Measurements from ENCODE around the gene EVC.

Gene EVC

GRCh38 chr4:5798946-5799345 is 87.9 kb downstream of the EVC start:
- H3K4me3 ChIP-seq (ENCODE audit: low read depth, low read length): no peak overlapping the region
- TF ChIP-seq, protein P1, sequence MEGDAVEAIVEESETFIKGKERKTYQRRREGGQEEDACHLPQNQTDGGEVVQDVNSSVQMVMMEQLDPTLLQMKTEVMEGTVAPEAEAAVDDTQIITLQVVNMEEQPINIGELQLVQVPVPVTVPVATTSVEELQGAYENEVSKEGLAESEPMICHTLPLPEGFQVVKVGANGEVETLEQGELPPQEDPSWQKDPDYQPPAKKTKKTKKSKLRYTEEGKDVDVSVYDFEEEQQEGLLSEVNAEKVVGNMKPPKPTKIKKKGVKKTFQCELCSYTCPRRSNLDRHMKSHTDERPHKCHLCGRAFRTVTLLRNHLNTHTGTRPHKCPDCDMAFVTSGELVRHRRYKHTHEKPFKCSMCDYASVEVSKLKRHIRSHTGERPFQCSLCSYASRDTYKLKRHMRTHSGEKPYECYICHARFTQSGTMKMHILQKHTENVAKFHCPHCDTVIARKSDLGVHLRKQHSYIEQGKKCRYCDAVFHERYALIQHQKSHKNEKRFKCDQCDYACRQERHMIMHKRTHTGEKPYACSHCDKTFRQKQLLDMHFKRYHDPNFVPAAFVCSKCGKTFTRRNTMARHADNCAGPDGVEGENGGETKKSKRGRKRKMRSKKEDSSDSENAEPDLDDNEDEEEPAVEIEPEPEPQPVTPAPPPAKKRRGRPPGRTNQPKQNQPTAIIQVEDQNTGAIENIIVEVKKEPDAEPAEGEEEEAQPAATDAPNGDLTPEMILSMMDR (IDR thresholded peaks at IDR 0.05; ENCODE audit: low read depth, low read length, missing control alignments): no peak
- DNase-seq (ENCODE audit: low read depth): no peak

DNA sequence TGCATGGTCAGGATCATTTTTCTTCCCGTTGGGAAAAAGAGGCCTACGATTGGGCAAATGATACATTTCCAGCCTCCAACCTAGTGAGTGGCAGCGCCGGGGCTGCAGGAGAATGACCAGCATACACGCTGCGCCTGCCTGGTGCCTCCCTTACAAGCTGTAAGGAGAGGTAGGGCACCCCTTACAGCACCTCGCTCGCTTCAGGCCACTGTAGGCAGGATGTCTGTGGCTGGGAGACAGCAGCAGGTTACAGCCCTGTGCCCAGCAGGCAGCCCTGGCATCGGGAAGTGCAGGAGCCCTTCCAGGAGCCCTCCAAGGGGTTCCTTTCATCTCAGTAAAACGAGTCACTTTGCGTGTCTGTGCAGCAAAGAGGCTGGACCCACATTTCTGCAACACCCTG is 88.4 kb downstream of the EVC start:
- TF ChIP-seq, protein P1 (IDR thresholded peaks at IDR 0.05; ENCODE audit: low read depth, low read length, missing control alignments): no peak
- no peak for DNase-seq (ENCODE audit: low read depth)
- no peak overlapping the region for H3K4me3 ChIP-seq (ENCODE audit: low read depth, low read length)

GRCh38 chr4:5800496-5800895 is 89.5 kb downstream of the EVC start:
- H3K4me3 ChIP-seq (ENCODE audit: low read depth, low read length): no peak overlapping the region
- no peak for DNase-seq (ENCODE audit: low read depth)
- TF ChIP-seq, protein P1 (IDR thresholded peaks at IDR 0.05; ENCODE audit: low read depth, low read length, missing control alignments): no peak

DNA sequence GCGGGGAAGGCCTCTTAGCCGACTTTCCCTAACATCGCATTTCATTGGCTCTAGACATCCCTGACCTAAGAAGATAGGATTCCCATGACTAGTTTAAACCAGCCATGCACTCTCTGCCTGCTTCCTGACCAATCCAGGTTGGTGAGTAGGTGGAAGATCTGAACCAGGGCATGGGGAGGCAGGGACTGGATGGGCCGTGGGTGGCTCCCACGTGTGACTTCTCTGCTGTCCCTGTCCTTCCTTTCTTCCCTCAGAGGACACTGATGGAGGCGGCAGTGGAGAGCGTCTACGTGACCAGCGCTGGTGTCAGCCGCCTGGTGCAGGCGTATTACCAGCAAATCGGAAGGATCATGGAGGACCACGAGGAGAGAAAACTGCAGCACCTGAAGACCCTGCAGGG is 90.7 kb downstream of the EVC start:
- no peak for DNase-seq (ENCODE audit: low read depth)
- no peak overlapping the region for H3K4me3 ChIP-seq (ENCODE audit: low read depth, low read length)
- TF ChIP-seq, protein P1 (IDR thresholded peaks at IDR 0.05; ENCODE audit: low read depth, low read length, missing control alignments): no peak

GRCh38 chr4:5802565-5802964 is 91.6 kb downstream of the EVC start:
- TF ChIP-seq, protein P1 (IDR thresholded peaks at IDR 0.05; ENCODE audit: low read depth, low read length, missing control alignments): no peak
- H3K4me3 ChIP-seq (ENCODE audit: low read depth, low read length): no peak overlapping the region
- no peak for DNase-seq (ENCODE audit: low read depth)

DNA sequence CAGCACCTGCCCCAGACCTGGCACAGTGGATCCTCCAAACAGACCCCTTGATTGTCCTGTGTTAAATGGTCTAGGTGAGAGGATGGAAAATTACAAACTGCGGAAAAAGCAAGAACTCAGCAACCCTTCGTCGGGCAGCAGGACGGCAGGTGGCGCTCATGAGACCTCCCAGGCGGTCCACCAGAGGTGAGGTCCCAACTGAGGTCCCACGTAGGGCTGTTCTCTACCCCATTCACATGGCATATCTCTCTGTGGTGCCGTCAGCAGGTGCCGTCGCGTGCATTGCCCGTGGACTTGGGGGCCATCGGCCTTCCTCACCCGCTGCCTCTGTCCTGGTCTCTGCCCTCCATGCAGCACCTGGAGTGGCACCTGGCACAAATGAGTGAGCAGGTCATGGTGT is 93.7 kb downstream of the EVC start:
- no peak for DNase-seq (ENCODE audit: low read depth)
- TF ChIP-seq, protein P1 (IDR thresholded peaks at IDR 0.05; ENCODE audit: low read depth, low read length, missing control alignments): no peak
- no peak overlapping the region for H3K4me3 ChIP-seq (ENCODE audit: low read depth, low read length)

- TF ChIP-seq, protein P1 (IDR thresholded peaks at IDR 0.05; ENCODE audit: low read depth, low read length, missing control alignments): no peak
- H3K4me3 ChIP-seq (ENCODE audit: low read depth, low read length): no peak overlapping the region
- DNase-seq (ENCODE audit: low read depth): no peak
Observed at GRCh38 chr4:5805270-5805669, 94.3 kb downstream of the EVC start.
